H54 (cell line): ENCODE measurements around the gene SCTR.

Experiments used
- DNase-seq: peaks from one replicate; pipeline ENCODE4 v3.0.0; 2011; ENCODE audit warnings: low spot score, mixed read lengths; ENCODE audit not compliant: insufficient read length
- FAIRE-seq: peaks from 3 replicates; lab custom pipeline; 2011; peaks lifted over from hg19 to GRCh38; lab: Jason Lieb, UNC
- POLR2A ChIP-seq: IDR thresholded peaks from 2 replicates; pipeline ENCODE4 v1.6.1; 2011; ENCODE audit warnings: low read depth, mild to moderate bottlenecking, low read length

SCTR gene

GRCh38 chr2:119541476-119541875 is 17.2 kb upstream of the SCTR start:
- FAIRE-seq (no peak), DNase-seq (no peak)
- TF ChIP-seq POLR2A, result no peak

GRCh38 chr2:119537792-119538191 is 13.5 kb upstream of the SCTR start:
- no peak for TF ChIP-seq POLR2A
- FAIRE-seq (no peak), DNase-seq (no peak)

GRCh38 chr2:119536707-119537106 is 12.4 kb upstream of the SCTR start:
- DNase-seq (no peak), FAIRE-seq (no peak)
- no peak for TF ChIP-seq POLR2A

GRCh38 chr2:119536211-119536610 is 11.9 kb upstream of the SCTR start:
- no peak for DNase-seq
- no peak for FAIRE-seq
- TF ChIP-seq POLR2A, result no peak

- TF ChIP-seq POLR2A, result no peak
- no peak for DNase-seq
- FAIRE-seq, result no peak
These were observed 9.3 kb upstream of the SCTR start for GRCh38 chr2:119533560-119533959.

GRCh38 chr2:119531292-119531691 is 7.0 kb upstream of the SCTR start:
- FAIRE-seq, result no peak
- DNase-seq, result no peak
- no peak for TF ChIP-seq POLR2A

- FAIRE-seq (no peak), DNase-seq (no peak)
- TF ChIP-seq POLR2A, result no peak
These were observed 3.7 kb upstream of the SCTR start for GRCh38 chr2:119527999-119528398.

- no peak for TF ChIP-seq POLR2A
- DNase-seq (no peak), FAIRE-seq (no peak)
These were observed 1.3 kb upstream of the SCTR start for GRCh38 chr2:119525614-119526013.

GRCh38 chr2:119523383-119523951 is 816 bp downstream of the SCTR start:
- FAIRE-seq (no peak), DNase-seq (no peak)
- no peak for TF ChIP-seq POLR2A

- no peak for FAIRE-seq
- no peak for DNase-seq
- no peak for TF ChIP-seq POLR2A
These were observed 1.6 kb downstream of the SCTR start for GRCh38 chr2:119522671-119523070.

- TF ChIP-seq POLR2A, result no peak
- no peak for DNase-seq
- FAIRE-seq, result no peak
These were observed 2.7 kb downstream of the SCTR start for GRCh38 chr2:119521433-119522050.

- no peak for TF ChIP-seq POLR2A
- FAIRE-seq, result no peak
- DNase-seq, result no peak
These were observed 3.4 kb downstream of the SCTR start for GRCh38 chr2:119520696-119521432.

GRCh38 chr2:119519057-119519408 is 5.2 kb downstream of the SCTR start:
- no peak for TF ChIP-seq POLR2A
- DNase-seq, result no peak
- no peak for FAIRE-seq

- no peak for DNase-seq
- no peak for FAIRE-seq
- no peak for TF ChIP-seq POLR2A
These were observed 5.8 kb downstream of the SCTR start for GRCh38 chr2:119518401-119519056.
